NT2/D1 (cell line): ENCODE data around the gene ZNF556.
"Not testable (repeated sequence)": the region's sequence is repeated elsewhere in the genome, so short reads cannot be mapped to it uniquely, and the experiment has no call there.

Source experiments
- DNase-seq: peaks from one replicate; pipeline ENCODE4 v3.0.0-alpha.2; 2011; ENCODE audit warnings: low read depth, low spot score
- H3K27me3 ChIP-seq: 2 replicates; pipeline ENCODE4 v1.6.0; 2011; ENCODE audit warnings: mild to moderate bottlenecking; ENCODE audit not compliant: insufficient read length, insufficient read depth
- H3K36me3 ChIP-seq: 2 replicates; pipeline ENCODE4 v1.6.1; 2011; ENCODE audit warnings: mild to moderate bottlenecking, low read length, mixed read lengths; ENCODE audit not compliant: insufficient read depth, insufficient read length
- H3K4me1 ChIP-seq: 2 replicates; pipeline ENCODE4 v1.5.1; 2011; ENCODE audit not compliant: insufficient read depth, insufficient read length
- H3K4me3 ChIP-seq: 2 replicates; pipeline ENCODE4 v1.5.1; 2011; ENCODE audit warnings: low read depth; ENCODE audit not compliant: insufficient read length
- H3K9ac ChIP-seq: 2 replicates; pipeline ENCODE4 v1.6.0; 2011; ENCODE audit warnings: low read depth; ENCODE audit not compliant: insufficient read length
- H3K9me3 ChIP-seq: 2 replicates; pipeline ENCODE4 v1.5.1; 2011; ENCODE audit warnings: mild to moderate bottlenecking, low read length; ENCODE audit not compliant: insufficient read depth
- SUZ12 ChIP-seq: IDR thresholded peaks from 2 replicates; pipeline ENCODE4 v1.6.1; 2011; ENCODE audit not compliant: insufficient read length, insufficient read depth; ENCODE audit errors: extremely low read depth
- YY1 ChIP-seq: IDR thresholded peaks from 2 replicates; pipeline ENCODE4 v1.6.1; 2011; ENCODE audit not compliant: insufficient read length, insufficient read depth
- ZNF274 ChIP-seq: IDR thresholded peaks from 2 replicates; pipeline ENCODE4 v1.6.1; 2011; ENCODE audit warnings: mild to moderate bottlenecking, low read depth, low read length

The ZNF556 gene

DNA sequence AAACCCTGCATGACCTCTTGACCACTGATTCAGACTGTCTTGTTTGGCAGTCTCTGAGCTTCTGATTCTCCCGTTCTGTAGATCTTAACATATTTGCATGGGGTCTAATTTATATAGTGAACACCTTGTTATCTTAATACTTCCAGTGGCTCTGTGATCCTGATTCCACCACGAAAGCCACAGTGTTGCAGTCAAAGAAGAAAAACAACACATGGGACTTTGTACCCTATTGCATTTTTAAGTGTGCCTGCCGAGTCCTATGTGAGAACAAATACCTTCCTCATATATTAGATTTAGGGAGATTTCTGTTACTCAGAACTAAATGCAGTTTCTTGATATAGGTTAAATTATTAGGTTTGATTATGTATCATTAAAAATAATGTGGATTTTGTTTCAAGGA lies 12.3 kb upstream of the ZNF556 start:
- Histone ChIP-seq H3K4me1 (no peaks in the 10 kb centered on the region), H3K4me3 (no peak overlapping the region), H3K9ac (no peak overlapping the region), H3K27me3 (no peaks in the 10 kb centered on the region), H3K36me3 (peaks cover 51% of the 10 kb centered on the region), H3K9me3 (peaks cover 65% of the 10 kb centered on the region)
- no peak for TF ChIP-seq SUZ12
- TF ChIP-seq YY1: no peak
- TF ChIP-seq ZNF274: no peak
- no peak for DNase-seq

DNA sequence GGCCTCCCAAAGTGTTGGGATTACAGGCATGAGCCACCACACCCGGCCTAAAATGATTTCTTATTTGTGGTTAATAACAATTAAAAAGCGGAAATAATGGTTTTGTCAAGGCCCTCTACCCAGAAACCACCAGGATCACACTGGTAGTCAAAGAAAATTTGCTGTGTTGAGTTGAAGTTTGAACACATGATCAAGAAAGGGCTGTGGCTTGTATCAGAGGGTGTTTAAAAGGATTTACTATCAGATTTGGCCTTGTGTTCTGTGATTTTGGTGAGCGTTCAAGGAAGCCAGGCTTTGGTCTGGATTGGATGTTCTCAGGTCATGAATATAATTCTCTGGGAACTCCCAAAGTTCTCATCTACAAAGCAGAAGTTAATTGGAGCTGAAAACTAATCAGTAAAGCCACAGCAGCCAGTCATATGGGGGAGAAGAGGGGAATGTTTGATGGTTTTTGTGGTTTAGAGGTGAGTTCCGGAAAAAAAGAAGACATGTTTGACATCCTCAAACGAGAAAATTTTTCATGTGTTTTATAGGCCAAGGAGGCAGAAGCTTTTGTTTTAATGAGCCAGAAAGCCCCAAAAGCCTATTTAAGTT lies 10.6 kb upstream of the ZNF556 start:
- TF ChIP-seq SUZ12 (no peak), YY1 (no peak), ZNF274 (no peak)
- Histone ChIP-seq H3K4me1 (no peaks in the 10 kb centered on the region), H3K9ac (no peak overlapping the region), H3K36me3 (peaks cover 35% of the 10 kb centered on the region), H3K4me3 (no peak overlapping the region), H3K9me3 (peaks cover 50% of the 10 kb centered on the region), H3K27me3 (no peaks in the 10 kb centered on the region)
- no peak for DNase-seq

DNA sequence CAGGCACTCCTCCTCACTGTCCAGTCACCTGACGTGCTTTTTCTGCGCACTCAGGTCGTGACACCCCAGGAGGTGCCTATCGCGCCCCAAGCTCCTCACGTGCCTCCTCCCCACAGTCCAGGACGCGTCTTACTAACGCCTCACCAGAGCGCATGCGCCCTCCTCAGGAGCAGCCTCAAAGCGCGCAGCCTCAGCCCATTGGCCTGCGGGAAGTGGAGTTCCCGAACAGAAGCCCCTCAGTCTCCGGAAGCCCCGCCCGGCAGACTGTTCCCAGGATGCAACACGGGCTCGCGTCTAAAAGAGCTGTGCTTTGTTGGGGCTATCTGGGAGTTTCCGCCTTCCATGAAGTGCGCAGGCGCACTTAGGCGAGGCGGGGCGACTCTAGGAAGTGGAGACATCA lies 8.3 kb upstream of the ZNF556 start:
- no peaks in the 10 kb centered on the region for H3K4me1 ChIP-seq
- no peak for DNase-seq
- H3K9ac ChIP-seq: no peak overlapping the region
- no peaks in the 10 kb centered on the region for H3K27me3 ChIP-seq
- H3K9me3 ChIP-seq: peaks cover 26% of the 10 kb centered on the region
- no peak overlapping the region for H3K4me3 ChIP-seq
- peaks cover 12% of the 10 kb centered on the region for H3K36me3 ChIP-seq
- TF ChIP-seq ZNF274: no peak
- no peak for TF ChIP-seq YY1
- no peak for TF ChIP-seq SUZ12

DNA sequence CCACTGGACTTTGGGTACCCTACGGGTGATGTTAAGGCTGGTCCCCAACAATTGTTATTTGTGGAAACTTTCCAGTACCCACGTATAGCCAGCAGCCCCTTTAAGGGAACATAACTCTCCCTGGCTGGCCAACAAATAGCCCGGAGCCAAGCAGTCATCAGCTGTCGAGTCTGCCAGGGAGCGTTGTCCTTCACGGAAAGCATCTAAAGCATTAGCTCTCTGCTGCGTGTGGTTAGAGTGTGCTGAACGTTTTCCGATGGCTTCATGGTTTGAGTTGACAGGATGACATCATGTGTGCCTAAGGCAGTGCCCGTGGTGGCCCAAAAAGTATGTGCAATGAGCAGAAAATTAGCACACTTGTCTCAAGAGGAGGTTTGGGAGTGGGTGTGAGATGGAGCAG lies 3.3 kb upstream of the ZNF556 start:
- H3K36me3 ChIP-seq: no peaks in the 10 kb centered on the region
- peaks cover 9% of the 10 kb centered on the region; the same call in 1 of the 2 replicates for H3K9me3 ChIP-seq
- no peak for TF ChIP-seq SUZ12
- TF ChIP-seq ZNF274: no peak
- no peak for TF ChIP-seq YY1
- no peak overlapping the region for H3K9ac ChIP-seq
- no peak overlapping the region for H3K4me3 ChIP-seq
- H3K27me3 ChIP-seq: no peaks in the 10 kb centered on the region
- DNase-seq: no peak
- no peaks in the 10 kb centered on the region for H3K4me1 ChIP-seq

DNA sequence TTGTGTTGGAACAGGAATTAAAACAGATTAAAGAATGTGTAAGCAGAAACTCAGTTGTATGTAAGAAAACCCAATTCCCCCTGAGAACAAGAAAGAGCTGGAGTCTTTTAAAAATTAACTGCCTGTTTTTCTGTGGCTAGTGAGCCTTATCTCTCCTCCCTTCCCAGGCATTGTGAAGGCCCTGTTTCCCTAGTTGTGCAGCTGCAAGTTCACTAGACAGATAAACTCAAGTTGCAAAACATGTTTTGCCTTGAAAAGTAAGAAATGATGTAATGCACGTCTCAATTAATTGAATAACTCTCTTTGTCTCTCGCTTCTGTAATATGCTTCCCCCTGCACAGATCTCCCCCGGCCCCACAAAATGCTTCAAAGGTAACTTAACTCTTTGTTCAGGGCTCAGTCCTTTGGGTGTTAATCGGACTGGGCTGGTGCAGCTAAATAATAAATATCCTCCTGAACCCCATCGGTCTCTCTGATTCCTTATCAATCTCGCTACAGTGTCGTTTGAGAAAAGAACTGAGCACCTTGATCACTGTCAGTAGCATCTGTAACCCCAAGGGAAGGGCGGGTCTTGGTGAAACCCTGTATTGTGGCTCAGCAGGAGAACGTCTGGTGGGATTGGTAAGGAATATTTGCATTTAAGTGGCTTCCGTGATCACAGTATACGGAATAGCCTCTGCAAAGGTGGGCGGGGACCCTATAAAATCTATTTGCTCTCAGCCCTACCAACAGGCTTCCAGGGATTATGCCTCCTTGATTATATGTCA lies 1.6 kb upstream of the ZNF556 start:
- Histone ChIP-seq H3K27me3 (no peaks in the 10 kb centered on the region), H3K9me3 (peaks cover 9% of the 10 kb centered on the region; the same call in 1 of the 2 replicates), H3K36me3 (no peaks in the 10 kb centered on the region), H3K4me1 (no peaks in the 10 kb centered on the region), H3K4me3 (no peak overlapping the region), H3K9ac (no peak overlapping the region)
- TF ChIP-seq SUZ12: no peak
- TF ChIP-seq ZNF274: no peak
- no peak for TF ChIP-seq YY1
- DNase-seq: no peak

- Histone ChIP-seq H3K4me1 (no peaks in the 10 kb centered on the region), H3K9ac (no peak overlapping the region), H3K4me3 (no peak overlapping the region), H3K36me3 (no peaks in the 10 kb centered on the region), H3K9me3 (peaks cover 16% of the 10 kb centered on the region; the same call in 1 of the 2 replicates), H3K27me3 (no peaks in the 10 kb centered on the region)
- no peak for DNase-seq
- TF ChIP-seq YY1 (no peak), SUZ12 (no peak), ZNF274 (no peak)
These were observed 575 bp upstream of the ZNF556 start for GRCh38 chr19:2866495-2867024.

GRCh38 chr19:2869618-2870017 lies 2.5 kb downstream of the ZNF556 start:
- TF ChIP-seq ZNF274: no peak
- Histone ChIP-seq H3K27me3 (no peaks in the 10 kb centered on the region), H3K4me1 (no peaks in the 10 kb centered on the region), H3K9me3 (peaks cover 20% of the 10 kb centered on the region; the same call in 1 of the 2 replicates), H3K9ac (no peak overlapping the region), H3K4me3 (no peak overlapping the region), H3K36me3 (no peaks in the 10 kb centered on the region)
- DNase-seq: no peak

DNA sequence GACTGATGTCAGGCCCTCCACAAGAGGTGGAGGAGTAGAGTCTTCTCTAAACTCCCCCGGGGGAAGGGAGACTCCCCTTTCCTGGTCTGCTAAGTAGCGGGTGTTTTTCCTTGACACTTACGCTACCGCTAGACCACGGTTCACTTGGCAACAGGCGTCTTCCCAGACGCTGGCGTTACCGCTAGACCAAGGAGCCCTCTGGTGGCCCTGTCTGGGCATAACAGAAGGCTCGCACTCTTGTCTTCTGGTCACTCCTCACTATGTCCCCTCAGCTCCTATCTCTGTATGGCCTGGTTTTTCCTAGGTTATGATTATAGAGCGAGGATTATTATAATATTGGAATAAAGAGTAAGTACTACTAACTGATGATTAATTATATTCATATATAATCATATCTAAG lies 5.0 kb downstream of the ZNF556 start:
- H3K4me3 ChIP-seq, H3K4me1 ChIP-seq, H3K27me3 ChIP-seq, DNase-seq, H3K9ac ChIP-seq, H3K36me3 ChIP-seq: not testable (repeated sequence)
- H3K9me3 ChIP-seq: peaks cover 26% of the 10 kb centered on the region
